Fibroblast of pulmonary artery (primary cell): ENCODE data around the gene DPM2.

Source experiments
- DNase-seq: peaks from one replicate; pipeline ENCODE4 v3.0.0-alpha.2; 2010; ENCODE audit warnings: low read depth
- H3K4me3 ChIP-seq: replicated peaks from 2 replicates; pipeline ENCODE4 v1.5.1; 2011; ENCODE audit warnings: low read depth, mild to moderate bottlenecking, control low read depth, low read length, moderate library complexity
- CTCF ChIP-seq: IDR thresholded peaks from 2 replicates; pipeline ENCODE4 v1.5.1; 2011; ENCODE audit warnings: mild to moderate bottlenecking, control low read depth, low read length, inconsistent platforms; ENCODE audit errors: missing control alignments

Gene DPM2

GRCh38 chr9:127976498-127976897, 38.8 kb upstream of the DPM2 start:
- no peak overlapping the region for H3K4me3 ChIP-seq
- TF ChIP-seq CTCF: no peak
- no peak for DNase-seq

GRCh38 chr9:127975376-127976315, 38.0 kb upstream of the DPM2 start:
- H3K4me3 ChIP-seq: no peak overlapping the region
- no peak for DNase-seq
- no peak for TF ChIP-seq CTCF

DNA sequence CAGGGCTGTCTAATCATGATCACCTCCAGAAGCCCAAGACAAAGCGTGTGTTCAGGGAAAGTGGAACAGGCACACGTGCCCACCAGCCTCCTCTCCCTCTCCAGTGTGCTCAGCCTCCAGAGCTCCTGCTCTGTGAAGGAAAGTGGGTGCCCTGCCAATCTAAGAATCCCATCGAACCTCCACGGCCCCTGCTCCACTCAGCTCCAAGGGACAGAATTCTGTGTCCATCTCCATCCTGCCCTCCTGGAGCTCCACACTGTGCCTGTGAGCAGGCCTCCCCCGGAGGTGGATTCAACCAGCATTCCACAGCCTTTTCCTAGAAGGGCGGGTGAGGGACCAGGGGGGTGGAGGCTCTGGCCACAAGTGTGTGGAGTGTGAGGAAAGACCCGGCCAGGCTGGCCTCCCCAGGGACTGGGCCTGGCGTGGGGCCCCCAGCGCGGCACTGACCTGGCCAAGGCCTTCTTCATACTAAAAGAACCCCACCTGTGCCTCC, 37.2 kb upstream of the DPM2 start:
- no peak for DNase-seq
- H3K4me3 ChIP-seq: no peak overlapping the region
- TF ChIP-seq CTCF: no peak

DNA sequence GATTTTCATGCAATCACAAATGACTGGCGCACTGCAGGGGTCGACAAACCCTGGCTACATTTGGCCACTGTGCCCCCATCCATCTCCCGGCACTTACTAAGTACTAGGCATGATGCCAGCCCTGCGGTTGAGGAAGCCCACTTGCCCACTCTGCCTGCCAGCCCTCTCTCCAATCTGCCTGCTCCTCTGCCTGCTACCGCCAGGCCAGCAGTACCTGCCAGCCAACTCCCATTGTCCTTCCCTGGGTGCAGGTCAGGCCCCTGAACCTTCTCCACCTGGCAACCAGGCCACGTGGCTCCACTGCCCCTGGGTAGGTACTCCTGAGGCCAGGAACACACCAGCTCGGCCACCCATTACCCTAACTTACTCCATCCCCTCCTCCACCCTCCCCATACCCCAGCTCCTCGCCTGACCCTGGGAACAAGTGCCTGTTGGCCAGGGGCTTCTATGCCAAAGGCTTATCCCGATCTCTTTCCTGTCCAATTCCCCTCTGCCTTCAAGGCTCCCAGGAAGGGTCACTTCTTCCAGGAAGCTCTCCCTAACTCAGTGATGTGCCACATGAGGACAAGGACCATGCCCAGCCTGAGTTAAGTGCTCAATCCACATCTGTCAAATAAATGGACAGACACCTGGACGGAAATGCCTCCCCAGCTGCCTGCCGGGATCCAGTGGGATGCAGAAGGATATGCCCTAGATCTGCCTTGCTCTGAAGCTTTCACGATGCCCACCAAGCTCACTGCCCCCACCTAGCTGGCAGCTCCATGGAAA, 36.5 kb upstream of the DPM2 start:
- DNase-seq: no peak
- no peak overlapping the region for H3K4me3 ChIP-seq
- no peak for TF ChIP-seq CTCF

- no peak for TF ChIP-seq CTCF
- H3K4me3 ChIP-seq: no peak overlapping the region
- no peak for DNase-seq
Observed at GRCh38 chr9:127973169-127974000, 35.7 kb upstream of the DPM2 start.

- no peak for TF ChIP-seq CTCF
- no peak overlapping the region for H3K4me3 ChIP-seq
- no peak for DNase-seq
Observed at GRCh38 chr9:127972236-127972871, 34.7 kb upstream of the DPM2 start.
